Psoas muscle (tissue), 8 donors: Measurements from ENCODE around the gene FAM219B. TPM values are rescaled to one million over a fixed set of nuclear protein-coding genes. Genes with fewer than 3 reads are reported as not detected.
A peak's percentile ranks its signal among the peaks of the same experiment; 100 is the strongest.

Experiments
- ATAC-seq, 4 donors: fragments of 200-7000 bp; cut with Tn5 transposase; one replicate each; pipeline ENCODE4 v1.9.1; 2020; ENCODE audit warnings: moderate library complexity in 3 of 4, mild to moderate bottlenecking in 2 of 4
- DNase-seq, 2 donors: peaks; one replicate each; pipeline ENCODE4 v3.0.0-alpha.2; 2020
- H3K27ac ChIP-seq: fragments of 200-600 bp; one replicate; pipeline ENCODE4 v1.8.0; 2022
- H3K27me3 ChIP-seq, 3 donors: fragments of 200-600 bp in 1 of 3; one replicate each; pipeline versions ENCODE4 v1.6.1 to v1.8.0; 2013 to 2022; ENCODE audit warnings: low read length in 2 of 3, mild to moderate bottlenecking in 2 of 3, moderate library complexity in 1 of 3; ENCODE audit not compliant: insufficient read depth in 3 of 3
- H3K36me3 ChIP-seq, 2 donors: fragments of 200-600 bp in 1 of 2; one replicate each; pipeline versions ENCODE4 v1.6.1 to v1.8.0; 2013 to 2022; ENCODE audit warnings: low read depth in 1 of 2, mild to moderate bottlenecking in 1 of 2, moderate library complexity in 1 of 2; ENCODE audit not compliant: insufficient read depth in 1 of 2
- H3K4me1 ChIP-seq: fragments of 200-600 bp; one replicate; pipeline ENCODE4 v1.8.0; 2022
- H3K4me3 ChIP-seq: fragments of 200-600 bp; one replicate; pipeline ENCODE4 v1.8.0; 2022; ENCODE audit warnings: mild to moderate bottlenecking
- H3K9me3 ChIP-seq: fragments of 200-600 bp; one replicate; pipeline ENCODE4 v1.8.0; 2022
- CTCF ChIP-seq: fragments of 200-600 bp; IDR thresholded peaks from one replicate; pipeline ENCODE4 v1.8.0; 2022; ENCODE audit warnings: antibody characterized with exemption
- WGBS, 3 donors: extraction: QIAGEN DNeasy Blood & Tissue Kit; methylation state at CpG; one replicate each; pipeline versions ENCODE4 v1.1.6 to v1.1.7; 2013; 5-methylcytosine and 5-hydroxymethylcytosine counted together
- intact Hi-C, 2 donors: fragments of 100-400 bp; cut with DNase I; formaldehyde crosslinking; loops; one replicate each; pipeline versions ENCODE4 v1.11.0 to v1.14.2; 2022
- polyA plus RNA-seq, 3 donors: library from polyadenylated mRNA; stranded (reverse); fragments of 200-250 nt; gene quantifications; one replicate each; pipeline ENCODE4 v1.2.3, GENCODE V29; 2013
- total RNA-seq, 4 donors: library from RNA; stranded (reverse); fragmentation: NEBNext Ultra II Directional in 2 of 4; extraction: Animal tissue kit (Norgen Biotek cat#: 25700) in 2 of 4; gene quantifications; one replicate each; pipeline versions ENCODE4 v1.2.1 to v1.2.4, GENCODE V29; 2021 to 2023
- donor health status: healthy with polysubstance abuse.
- donor health status: DM: no; HTN: no; CAD: no; lungs with moderate emphysema.
- donor health status: Bipolar disorder and iron deficiency.
- donor health status: healthy.
- donor health status: DM: yes; HTN: yes; CAD: no.
- donor health status: DM: no; HTN: no; CAD: no.
- donor health status: DM: no; HTN: no; CAD: no.
- donor health status: DM: yes; HTN: yes; CAD: no.

FAM219B gene
- total and polyA plus RNA-seq, 7 donors = 26.5 to 78.0 (median 48.4) TPM

DNA sequence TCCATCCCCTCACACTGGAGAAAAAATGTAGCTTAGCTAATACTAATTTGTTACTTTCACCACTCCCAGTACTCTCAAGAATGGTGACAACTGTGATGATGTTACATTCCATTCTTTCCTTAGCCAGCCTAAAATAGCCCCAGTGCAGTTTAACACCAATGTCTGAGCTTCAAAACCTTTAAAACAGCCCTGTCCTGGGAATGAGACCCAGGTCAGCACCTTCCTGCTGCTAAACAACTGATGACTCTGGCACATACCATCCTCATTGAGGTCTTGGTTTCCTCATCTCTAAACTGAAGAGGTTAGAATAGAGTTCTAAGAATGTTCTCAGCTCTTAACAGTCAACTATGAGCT lies 37.3 kb downstream of the FAM219B start:
- intact Hi-C loops = no loop called here
- no peak for TF ChIP-seq CTCF
- Histone ChIP-seq H3K27ac (peak overlapping the region; percentile 77), H3K27me3 (no peaks in the 10 kb centered on the region), H3K9me3 (no peaks in the 10 kb centered on the region), H3K4me3 (peak overlapping the region; percentile 39), H3K36me3 (peaks cover 0 to 5% of the 10 kb centered on the region in 2 donors), H3K4me1 (peaks cover 60% of the 10 kb centered on the region)
- DNase-seq (no peak), ATAC-seq (peak in 2 of 4 donors; percentile 57 to 67)

DNA sequence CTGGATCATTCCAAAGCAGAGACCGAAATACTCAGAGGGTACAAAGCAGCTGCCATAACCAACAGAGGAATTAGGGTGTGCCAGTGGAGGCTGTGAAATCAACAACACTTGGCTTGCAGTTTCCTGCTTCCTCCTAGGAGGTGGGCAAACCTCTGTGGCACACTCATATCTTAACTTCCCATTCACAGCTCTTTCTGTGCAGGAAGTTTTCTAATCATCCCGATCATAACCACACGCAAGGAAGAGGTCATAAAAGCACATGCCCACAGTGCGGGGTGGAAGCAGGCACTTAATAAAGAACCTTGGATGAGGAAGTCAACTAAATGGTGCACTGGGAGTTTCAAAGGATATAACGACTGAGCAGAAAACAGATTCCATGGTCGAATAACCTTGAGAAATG lies 38.6 kb downstream of the FAM219B start:
- H3K4me1 ChIP-seq = peaks cover 70% of the 10 kb centered on the region
- ATAC-seq (no peak), DNase-seq (no peak)
- TF ChIP-seq CTCF = no peak
- no peaks in the 10 kb centered on the region for H3K27me3 ChIP-seq
- WGBS, 3 donors = 49 to 66% (median 57%) methylated on average over 6 of the region's 6 CpGs
- no peaks in the 10 kb centered on the region for H3K9me3 ChIP-seq
- peaks cover 0 to 9% of the 10 kb centered on the region in 2 donors for H3K36me3 ChIP-seq
- H3K4me3 ChIP-seq = no peak overlapping the region
- peak overlapping the region; percentile 77 for H3K27ac ChIP-seq
- intact Hi-C loops = no loop called here

- Histone ChIP-seq H3K4me1 (peaks cover 70% of the 10 kb centered on the region), H3K4me3 (no peak overlapping the region), H3K27ac (peak overlapping the region; percentile 77), H3K9me3 (no peaks in the 10 kb centered on the region), H3K36me3 (peaks cover 0 to 9% of the 10 kb centered on the region in 2 donors), H3K27me3 (no peaks in the 10 kb centered on the region)
- ATAC-seq (no peak), DNase-seq (no peak)
- 14 to 21% (median 17%) methylated on average over 1 of the region's 1 CpG for WGBS, 3 donors
- intact Hi-C loops = no loop called here
- no peak for TF ChIP-seq CTCF
Measured at GRCh38 chr15:74867466-74868038, 39.1 kb downstream of the FAM219B start.

DNA sequence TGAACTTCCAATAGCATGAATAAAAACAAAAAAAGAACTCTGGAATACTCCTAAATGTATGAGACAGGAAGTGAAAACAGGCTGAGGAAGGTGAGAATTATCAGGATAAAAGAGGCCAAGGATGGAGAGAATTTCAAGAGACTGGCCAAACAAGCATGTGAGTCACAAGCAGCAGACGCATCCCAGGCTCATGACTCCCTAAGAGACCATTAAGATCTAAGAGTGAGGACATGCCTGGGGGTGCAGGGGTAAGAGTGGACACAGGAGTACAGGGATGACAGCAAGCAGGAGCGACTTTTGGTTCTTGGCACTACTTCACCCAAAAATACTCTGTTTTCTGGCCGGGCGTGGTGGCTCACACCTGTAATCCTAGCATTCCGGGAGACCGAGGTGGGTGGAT lies 40.6 kb downstream of the FAM219B start:
- Histone ChIP-seq H3K27me3 (no peaks in the 10 kb centered on the region), H3K36me3 (peaks cover 0 to 9% of the 10 kb centered on the region in 2 donors), H3K4me1 (peaks cover 58% of the 10 kb centered on the region), H3K9me3 (no peaks in the 10 kb centered on the region), H3K27ac (peak overlapping the region; percentile 25), H3K4me3 (no peak overlapping the region)
- ATAC-seq (peak in 2 of 4 donors; percentile 23 to 41), DNase-seq (no peak)
- intact Hi-C loops = no loop called here
- WGBS, 3 donors = 71 to 88% (median 74%) methylated on average over 6 of the region's 6 CpGs
- no peak for TF ChIP-seq CTCF

- DNase-seq (no peak), ATAC-seq (no peak)
- Histone ChIP-seq H3K27ac (no peak overlapping the region), H3K9me3 (no peaks in the 10 kb centered on the region), H3K4me3 (no peak overlapping the region), H3K36me3 (peaks cover 0 to 5% of the 10 kb centered on the region in 2 donors), H3K4me1 (peaks cover 56% of the 10 kb centered on the region), H3K27me3 (no peaks in the 10 kb centered on the region)
- WGBS, 3 donors = 89 to 95% (median 92%) methylated on average over 2 of the region's 2 CpGs
- no peak for TF ChIP-seq CTCF
- intact Hi-C loops = no loop called here
Measured at GRCh38 chr15:74865316-74865715, 41.3 kb downstream of the FAM219B start.
